A172 (cell line): ENCODE results near the gene PLCD1. TPM values are rescaled to one million over a fixed set of nuclear protein-coding genes. Genes with fewer than 3 reads are reported as not detected.
"Not testable (repeated sequence)": the region's sequence is repeated elsewhere in the genome, so short reads cannot be mapped to it uniquely, and the experiment has no call there.

Source experiments
- DNase-seq: peaks from one replicate; pipeline ENCODE4 v3.0.0-alpha.2; 2015; ENCODE audit warnings: low spot score
- total RNA-seq: library from RNA; depleted of rRNA; stranded (reverse); fragments of >200 nt; shearing (Covaris generic); gene quantifications from 2 replicates; pipeline ENCODE4 v1.2.3, GENCODE V29; 2014

The PLCD1 gene
- total RNA-seq, 1 experiment from 2014 or later, result 5.4 TPM

GRCh38 chr3:38036906-38037305 is 7.5 kb upstream of the PLCD1 start:
- no peak for DNase-seq

GRCh38 chr3:38036286-38036685 is 6.8 kb upstream of the PLCD1 start:
- no peak for DNase-seq

- not testable (repeated sequence) for DNase-seq
Observed at GRCh38 chr3:38034335-38034734, 4.9 kb upstream of the PLCD1 start.

- DNase-seq, result not testable (repeated sequence)
Observed at GRCh38 chr3:38033586-38033985, 4.1 kb upstream of the PLCD1 start.

GRCh38 chr3:38032328-38032865 is 3.0 kb upstream of the PLCD1 start:
- DNase-seq, result no peak

- DNase-seq, result peak; percentile 89
Observed at GRCh38 chr3:38031022-38031994, 1.9 kb upstream of the PLCD1 start.

GRCh38 chr3:38030126-38031021 is 932 bp upstream of the PLCD1 start:
- no peak for DNase-seq

- no peak for DNase-seq
Observed at GRCh38 chr3:38028621-38029361, 651 bp downstream of the PLCD1 start.

- DNase-seq, result no peak
Observed at GRCh38 chr3:38027466-38028465, 1.7 kb downstream of the PLCD1 start.

- DNase-seq, result no peak
Observed at GRCh38 chr3:38026856-38027255, 2.6 kb downstream of the PLCD1 start.

- no peak for DNase-seq
Observed at GRCh38 chr3:38022896-38023709, 6.3 kb downstream of the PLCD1 start.

GRCh38 chr3:38022301-38022700 is 7.1 kb downstream of the PLCD1 start:
- DNase-seq, result no peak

- DNase-seq, result no peak
Observed at GRCh38 chr3:38021196-38021595, 8.2 kb downstream of the PLCD1 start.

GRCh38 chr3:38020342-38020726 is 9.1 kb downstream of the PLCD1 start:
- DNase-seq, result no peak

- no peak for DNase-seq
Observed at GRCh38 chr3:38019658-38020341, 9.6 kb downstream of the PLCD1 start.

GRCh38 chr3:38018296-38019266 is 10.9 kb downstream of the PLCD1 start:
- no peak for DNase-seq
